RWPE2 (cell line): Measurements from ENCODE around the gene NCOA7.

Experiments used
- ATAC-seq: fragments of 200-7000 bp; cut with Tn5 transposase; 3 replicates; pipeline ENCODE4 v1.9.1; 2021; ENCODE audit warnings: low read depth
- DNase-seq: peaks from one replicate; pipeline ENCODE4 v3.0.0-alpha.2; 2020; ENCODE audit warnings: low spot score
- H3K27ac ChIP-seq: fragments of 450-650 bp; 2 replicates; pipeline ENCODE4 v1.5.1; 2017; ENCODE audit warnings: mild to moderate bottlenecking; ENCODE audit not compliant: poor library complexity, severe bottlenecking
- H3K27me3 ChIP-seq: fragments of 250-450 bp; sonication (Bioruptor Pico); 2 replicates; pipeline ENCODE4 v1.5.1; 2021; ENCODE audit warnings: mild to moderate bottlenecking, moderate library complexity; ENCODE audit not compliant: insufficient read depth, poor library complexity, severe bottlenecking
- H3K36me3 ChIP-seq: fragments of 250-450 bp; sonication (Bioruptor Pico); 2 replicates; pipeline ENCODE4 v1.5.1; 2020; ENCODE audit warnings: low read depth, mild to moderate bottlenecking, moderate library complexity
- H3K4me1 ChIP-seq: fragments of 250-450 bp; sonication (Bioruptor Pico); 2 replicates; pipeline ENCODE4 v1.5.1; 2021; ENCODE audit warnings: mild to moderate bottlenecking, moderate library complexity; ENCODE audit not compliant: insufficient read depth, poor library complexity, severe bottlenecking
- H3K4me3 ChIP-seq: fragments of 250-450 bp; sonication (Bioruptor Pico); 2 replicates; pipeline ENCODE4 v1.5.1; 2021; ENCODE audit warnings: mild to moderate bottlenecking, moderate library complexity; ENCODE audit not compliant: severe bottlenecking
- H3K9me3 ChIP-seq: fragments of 250-450 bp; sonication (Bioruptor Pico); 2 replicates; pipeline ENCODE4 v1.5.1; 2021; ENCODE audit warnings: mild to moderate bottlenecking, moderate library complexity; ENCODE audit not compliant: severe bottlenecking
- CTCF ChIP-seq: fragments of 450-650 bp; IDR thresholded peaks from one replicate; pipeline ENCODE4 v1.5.1; 2017; ENCODE audit warnings: mild to moderate bottlenecking, moderate library complexity; ENCODE audit not compliant: poor library complexity, severe bottlenecking

NCOA7 gene

DNA sequence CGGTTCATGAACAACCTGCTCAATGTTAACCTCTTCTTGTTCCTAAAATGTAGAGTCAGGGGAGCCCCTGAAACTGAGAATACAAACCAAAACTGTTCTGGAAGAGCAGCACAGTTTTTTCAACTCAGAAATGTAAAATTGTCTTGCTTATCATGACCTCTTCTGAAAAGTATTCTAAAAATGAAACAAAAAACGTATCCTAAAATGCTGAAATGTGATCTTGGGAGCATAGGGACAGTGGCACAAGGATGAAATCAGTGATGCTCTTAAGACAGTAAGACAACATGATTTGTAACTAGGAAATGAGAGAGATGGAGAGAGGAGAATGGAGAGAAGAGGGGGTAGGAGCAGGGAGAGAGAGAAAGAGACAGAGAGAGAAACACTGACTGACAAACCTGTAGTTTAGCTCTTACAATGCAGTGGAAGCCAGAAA lies 27.5 kb downstream of the NCOA7 start:
- Histone ChIP-seq H3K27ac (no peak overlapping the region), H3K27me3 (no peaks in the 10 kb centered on the region), H3K4me1 (peaks cover 5% of the 10 kb centered on the region), H3K9me3 (no peaks in the 10 kb centered on the region), H3K4me3 (no peak overlapping the region), H3K36me3 (peaks cover 14% of the 10 kb centered on the region)
- DNase-seq = no peak
- no peak for ATAC-seq
- no peak for TF ChIP-seq CTCF

GRCh38 chr6:125818772-125819260 lies 28.1 kb downstream of the NCOA7 start:
- H3K4me1 ChIP-seq = peaks cover 5% of the 10 kb centered on the region
- H3K27ac ChIP-seq = no peak overlapping the region
- ATAC-seq (no peak), DNase-seq (no peak)
- H3K36me3 ChIP-seq = peaks cover 14% of the 10 kb centered on the region
- H3K9me3 ChIP-seq = no peaks in the 10 kb centered on the region
- no peak overlapping the region for H3K4me3 ChIP-seq
- H3K27me3 ChIP-seq = no peaks in the 10 kb centered on the region
- no peak for TF ChIP-seq CTCF

- ATAC-seq = no peak
Observed at GRCh38 chr6:125819535-125820326, 29.0 kb downstream of the NCOA7 start.

DNA sequence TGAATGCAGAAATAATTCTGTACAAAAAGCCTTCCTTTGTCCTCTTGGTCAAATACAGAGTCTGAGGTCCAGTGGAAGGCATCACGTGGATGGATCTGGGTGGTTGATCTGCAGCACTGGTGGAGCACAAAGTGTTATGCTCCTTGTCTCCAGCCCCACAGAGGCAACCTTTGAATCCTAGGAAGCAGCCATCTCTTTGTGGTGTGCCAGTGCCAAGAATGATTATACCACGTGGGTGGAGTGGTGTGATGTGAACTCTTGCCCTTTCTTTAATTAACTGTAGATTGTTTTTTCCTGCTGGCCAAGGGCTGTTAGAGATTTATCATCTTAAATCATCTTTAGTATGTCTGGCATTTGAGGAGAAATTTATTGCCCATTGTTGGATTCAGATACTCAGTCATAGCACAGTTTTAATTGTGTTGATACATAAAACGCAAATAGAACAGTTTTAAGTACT lies 31.1 kb downstream of the NCOA7 start:
- no peak for DNase-seq
- Histone ChIP-seq H3K4me1 (no peaks in the 10 kb centered on the region), H3K9me3 (no peaks in the 10 kb centered on the region), H3K27me3 (no peaks in the 10 kb centered on the region), H3K4me3 (no peak overlapping the region), H3K36me3 (peaks cover 3% of the 10 kb centered on the region; the same call in 1 of the 2 replicates), H3K27ac (no peak overlapping the region)
- ATAC-seq = no peak
- TF ChIP-seq CTCF = no peak

More at GRCh38 chr6:125819535-125820326, 29.0 kb downstream of the NCOA7 start:
- Histone ChIP-seq H3K27me3 (no peaks in the 10 kb centered on the region), H3K36me3 (peaks cover 14% of the 10 kb centered on the region), H3K9me3 (no peaks in the 10 kb centered on the region), H3K4me1 (no peaks in the 10 kb centered on the region), H3K4me3 (no peak overlapping the region), H3K27ac (no peak overlapping the region)
- TF ChIP-seq CTCF = no peak
- no peak for DNase-seq

DNA sequence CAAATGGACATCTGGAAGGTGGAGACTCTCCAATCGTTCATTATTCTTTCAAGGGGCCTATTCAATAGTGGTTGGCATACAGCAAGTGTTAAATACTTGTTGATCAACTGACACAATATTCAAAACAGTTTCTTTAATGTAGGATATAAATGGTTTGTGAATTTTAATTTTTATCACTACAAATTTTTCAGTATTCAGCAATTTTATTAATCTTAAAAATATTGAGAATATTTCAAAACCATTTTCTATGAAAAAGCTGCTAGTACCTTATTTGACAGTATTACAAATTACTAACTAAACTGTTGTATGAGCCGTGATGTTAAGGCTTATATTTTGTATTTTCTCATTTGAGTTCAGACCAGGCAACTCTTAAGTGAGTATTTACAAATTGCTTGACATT lies 32.4 kb downstream of the NCOA7 start:
- Histone ChIP-seq H3K36me3 (peaks cover 3% of the 10 kb centered on the region; the same call in 1 of the 2 replicates), H3K27me3 (no peaks in the 10 kb centered on the region), H3K27ac (no peak overlapping the region), H3K4me3 (no peak overlapping the region), H3K9me3 (no peaks in the 10 kb centered on the region), H3K4me1 (no peaks in the 10 kb centered on the region)
- no peak for TF ChIP-seq CTCF
- DNase-seq = no peak
- no peak for ATAC-seq
